Fibroblast of lung (primary cell): Measurements from ENCODE around the gene MICAL3. TPM values are rescaled to one million over a fixed set of nuclear protein-coding genes. Genes with fewer than 3 reads are reported as not detected.

Experiments used
- DNase-seq, 2 donors: peaks; one replicate each; pipeline versions ENCODE4 v3.0.0 to v3.0.0-alpha.2; 2010; ENCODE audit warnings: low read depth in 2 of 2
- H2AFZ ChIP-seq: 2 replicates; pipeline ENCODE4 v1.5.1; 2012; ENCODE audit warnings: low read length, control low read depth, inconsistent platforms
- H3K27ac ChIP-seq: 2 replicates; pipeline ENCODE4 v1.5.1; 2011; ENCODE audit warnings: low read length, control low read depth; ENCODE audit not compliant: insufficient read depth
- H3K27me3 ChIP-seq: 2 replicates; pipeline ENCODE4 v1.5.1; 2011; ENCODE audit warnings: mild to moderate bottlenecking, low read length; ENCODE audit not compliant: control insufficient read depth, insufficient read depth
- H3K36me3 ChIP-seq: 2 replicates; pipeline ENCODE4 v1.5.1; 2011; ENCODE audit warnings: low read length; ENCODE audit not compliant: control insufficient read depth, insufficient read depth
- H3K4me1 ChIP-seq: 2 replicates; pipeline ENCODE4 v1.5.1; 2011; ENCODE audit warnings: low read length; ENCODE audit not compliant: control insufficient read depth, insufficient read depth; ENCODE audit errors: extremely low read depth
- H3K4me2 ChIP-seq: 2 replicates; pipeline ENCODE4 v1.5.1; 2011; ENCODE audit warnings: low read length, control low read depth; ENCODE audit not compliant: insufficient read depth; ENCODE audit errors: extremely low read depth
- H3K4me3 ChIP-seq, 4 experiments: fragments of 200-600 bp in 1 of 4; sonication (generic) in 1 of 4; replicated peaks in 1 of 4; 2 replicates each; pipeline ENCODE4 v1.5.1; 2011 to 2016; ENCODE audit warnings: low read length in 4 of 4, low read depth in 3 of 4, mild to moderate bottlenecking in 3 of 4, control low read depth in 2 of 4, inconsistent platforms in 1 of 4, mixed read lengths in 1 of 4; ENCODE audit not compliant: insufficient read depth in 1 of 4; ENCODE audit errors: control extremely low read depth in 1 of 4
- H3K79me2 ChIP-seq: 2 replicates; pipeline ENCODE4 v1.5.1; 2012; ENCODE audit warnings: mild to moderate bottlenecking, low read length, inconsistent platforms; ENCODE audit not compliant: control insufficient read depth, insufficient read depth
- H3K9ac ChIP-seq: 2 replicates; pipeline ENCODE4 v1.5.1; 2011; ENCODE audit warnings: mild to moderate bottlenecking, low read length, control low read depth; ENCODE audit not compliant: insufficient read depth
- H3K9me3 ChIP-seq: 2 replicates; pipeline ENCODE4 v1.5.1; 2012; ENCODE audit warnings: low read depth, low read length; ENCODE audit not compliant: control insufficient read depth, insufficient read depth
- H4K20me1 ChIP-seq: 2 replicates; pipeline ENCODE4 v1.5.1; 2011; ENCODE audit warnings: low read length; ENCODE audit not compliant: control insufficient read depth, insufficient read depth; ENCODE audit errors: extremely low read depth
- CTCF ChIP-seq, 2 donors: IDR thresholded peaks in 1 of 2; conservative IDR thresholded peaks in 1 of 2; 1 replicate in 1 of 2; 2 replicates in 1 of 2; pipeline ENCODE4 v1.5.1; 2011 to 2012; ENCODE audit warnings: low read length in 2 of 2, control low read depth in 1 of 2, inconsistent platforms in 1 of 2, low read depth in 1 of 2, mild to moderate bottlenecking in 1 of 2
- EZH2 ChIP-seq: IDR thresholded peaks from 2 replicates; pipeline ENCODE4 v1.5.1; 2012; ENCODE audit warnings: low read length, control low read depth, mild to moderate bottlenecking; ENCODE audit errors: missing control alignments
- polyA plus RNA-seq, 2 donors: library from polyadenylated mRNA; depleted of rRNA in 1 of 2; stranded (reverse) in 1 of 2; unstranded in 1 of 2; fragments of >200 nt; gene quantifications; 2 replicates each; pipeline ENCODE4 v1.2.1, GENCODE V29; 2011 to 2012; ENCODE audit warnings: missing spikeins in 1 of 2
- total RNA-seq: library from RNA; depleted of rRNA; stranded (reverse); fragments of >200 nt; gene quantifications from 2 replicates; pipeline ENCODE4 v1.2.1, GENCODE V29; 2014

Gene MICAL3
- total and polyA plus RNA-seq, 2 donors (not counting 1 experiment from before 2014, with no cell fraction given) = 10.8 to 22.6 TPM

GRCh38 chr22:17751596-17751995, 272.8 kb downstream of the MICAL3 start:
- DNase-seq = no peak
- H3K9ac ChIP-seq = no peak overlapping the region
- no peaks in the 10 kb centered on the region for H3K9me3 ChIP-seq
- H3K4me3 ChIP-seq = no peak overlapping the region
- H3K27ac ChIP-seq = no peak overlapping the region
- TF ChIP-seq EZH2 = no peak
- no peak for TF ChIP-seq CTCF (conservative IDR thresholded peaks at IDR 0.05 in 1 of 2, IDR thresholded peaks at IDR 0.05 in 1 of 2; ENCODE audit: low read depth in 1 of 2, low read length in 2 of 2)
- no peak overlapping the region for H3K4me2 ChIP-seq
- H3K36me3 ChIP-seq = no peaks in the 10 kb centered on the region
- no peaks in the 10 kb centered on the region for H4K20me1 ChIP-seq
- no peak overlapping the region for H2AFZ ChIP-seq
- no peaks in the 10 kb centered on the region for H3K4me1 ChIP-seq
- no peaks in the 10 kb centered on the region for H3K79me2 ChIP-seq
- H3K27me3 ChIP-seq = no peaks in the 10 kb centered on the region

GRCh38 chr22:17749605-17750395, 274.6 kb downstream of the MICAL3 start:
- Histone ChIP-seq H3K9me3 (no peaks in the 10 kb centered on the region), H3K36me3 (no peaks in the 10 kb centered on the region), H3K4me3 (no peak overlapping the region), H3K27me3 (no peaks in the 10 kb centered on the region), H3K4me1 (no peaks in the 10 kb centered on the region), H2AFZ (no peak overlapping the region), H3K79me2 (no peaks in the 10 kb centered on the region), H3K9ac (no peak overlapping the region), H3K27ac (no peak overlapping the region), H4K20me1 (no peaks in the 10 kb centered on the region), H3K4me2 (no peak overlapping the region)
- no peak for DNase-seq
- TF ChIP-seq EZH2 (no peak), CTCF (conservative IDR thresholded peaks at IDR 0.05 in 1 of 2, IDR thresholded peaks at IDR 0.05 in 1 of 2; ENCODE audit: low read depth in 1 of 2, low read length in 2 of 2) (no peak)

- Histone ChIP-seq H3K9me3 (no peaks in the 10 kb centered on the region), H4K20me1 (no peaks in the 10 kb centered on the region), H3K79me2 (no peaks in the 10 kb centered on the region), H3K4me1 (no peaks in the 10 kb centered on the region), H3K4me3 (no peak overlapping the region), H3K4me2 (no peak overlapping the region), H3K27ac (no peak overlapping the region), H2AFZ (no peak overlapping the region), H3K36me3 (no peaks in the 10 kb centered on the region), H3K9ac (no peak overlapping the region), H3K27me3 (no peaks in the 10 kb centered on the region)
- TF ChIP-seq EZH2 (no peak), CTCF (conservative IDR thresholded peaks at IDR 0.05 in 1 of 2, IDR thresholded peaks at IDR 0.05 in 1 of 2; ENCODE audit: low read depth in 1 of 2, low read length in 2 of 2) (peak in 1 of 2 donors; percentile 32)
- no peak for DNase-seq
Observed at GRCh38 chr22:17748555-17749353, 275.6 kb downstream of the MICAL3 start.
